ENCODE results near the gene DNAJB8. TPM values are rescaled to one million over a fixed set of nuclear protein-coding genes. Genes with fewer than 3 reads are reported as not detected.

DNAJB8 gene
- total RNA-seq, 2 experiments from 2014 or later = not detected

- Mint-ChIP-seq H3K9me3 (peaks cover 18% of the 10 kb centered on the region), H3K36me3 (ENCODE audit: low read depth) (peaks cover 6% of the 10 kb centered on the region), H3K27ac (no peak overlapping the region), H3K4me3 (no peak overlapping the region), H3K27me3 (no peaks in the 10 kb centered on the region), H3K4me1 (ENCODE audit: low read depth) (peaks cover 44% of the 10 kb centered on the region)
- Histone ChIP-seq H3K9me3 (ENCODE audit: control insufficient read depth in 1 of 2, insufficient read depth in 1 of 2, low read length in 2 of 2) (peaks cover 0 to 30% of the 10 kb centered on the region in 2 experiments), H3K4me1 (ENCODE audit: insufficient read depth, low read length) (peaks cover 21% of the 10 kb centered on the region), H3K4me3 (ENCODE audit: low read length) (no peak overlapping the region), H3K36me3 (ENCODE audit: insufficient read depth, low read length) (no peaks in the 10 kb centered on the region), H3K27ac (ENCODE audit: low read depth in 1 of 2, low read length in 2 of 2) (no peak overlapping the region), H3K27me3 (ENCODE audit: control insufficient read depth in 1 of 2, insufficient read depth in 2 of 2, low read length in 2 of 2) (no peaks in the 10 kb centered on the region)
- TF ChIP-seq, protein P1, sequence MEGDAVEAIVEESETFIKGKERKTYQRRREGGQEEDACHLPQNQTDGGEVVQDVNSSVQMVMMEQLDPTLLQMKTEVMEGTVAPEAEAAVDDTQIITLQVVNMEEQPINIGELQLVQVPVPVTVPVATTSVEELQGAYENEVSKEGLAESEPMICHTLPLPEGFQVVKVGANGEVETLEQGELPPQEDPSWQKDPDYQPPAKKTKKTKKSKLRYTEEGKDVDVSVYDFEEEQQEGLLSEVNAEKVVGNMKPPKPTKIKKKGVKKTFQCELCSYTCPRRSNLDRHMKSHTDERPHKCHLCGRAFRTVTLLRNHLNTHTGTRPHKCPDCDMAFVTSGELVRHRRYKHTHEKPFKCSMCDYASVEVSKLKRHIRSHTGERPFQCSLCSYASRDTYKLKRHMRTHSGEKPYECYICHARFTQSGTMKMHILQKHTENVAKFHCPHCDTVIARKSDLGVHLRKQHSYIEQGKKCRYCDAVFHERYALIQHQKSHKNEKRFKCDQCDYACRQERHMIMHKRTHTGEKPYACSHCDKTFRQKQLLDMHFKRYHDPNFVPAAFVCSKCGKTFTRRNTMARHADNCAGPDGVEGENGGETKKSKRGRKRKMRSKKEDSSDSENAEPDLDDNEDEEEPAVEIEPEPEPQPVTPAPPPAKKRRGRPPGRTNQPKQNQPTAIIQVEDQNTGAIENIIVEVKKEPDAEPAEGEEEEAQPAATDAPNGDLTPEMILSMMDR (IDR thresholded peaks at IDR 0.05) = no peak
- ATAC-seq (ENCODE audit: poor library complexity) (no peak), DNase-seq (no peak)
- intact Hi-C loops (cut with DNase I, micrococcal nuclease) = no loop called here
- ChIA-PET POLR2A (no interaction called here), CTCF (no interaction called here)
These were observed 19.9 kb downstream of the DNAJB8 start for GRCh38 chr3:128446821-128447220.

GRCh38 chr3:128445357-128445756 lies 21.3 kb downstream of the DNAJB8 start:
- CTCF ChIA-PET = no interaction called here
- TF ChIP-seq, protein P1 (IDR thresholded peaks at IDR 0.05) = no peak
- ATAC-seq (ENCODE audit: poor library complexity) = no peak
- Histone ChIP-seq H3K27ac (ENCODE audit: low read depth in 1 of 2, low read length in 2 of 2) (no peak overlapping the region), H3K27me3 (ENCODE audit: control insufficient read depth in 1 of 2, insufficient read depth in 2 of 2, low read length in 2 of 2) (no peaks in the 10 kb centered on the region), H3K4me3 (ENCODE audit: low read length) (no peak overlapping the region), H3K36me3 (ENCODE audit: insufficient read depth, low read length) (no peaks in the 10 kb centered on the region), H3K9me3 (ENCODE audit: control insufficient read depth in 1 of 2, insufficient read depth in 1 of 2, low read length in 2 of 2) (peaks cover 0 to 22% of the 10 kb centered on the region in 2 experiments), H3K4me1 (ENCODE audit: insufficient read depth, low read length) (peaks cover 21% of the 10 kb centered on the region)
- intact Hi-C loops (cut with DNase I, micrococcal nuclease) = no loop called here
- no peak overlapping the region for H3K4me3 Mint-ChIP-seq
- H3K27ac Mint-ChIP-seq = no peak overlapping the region
- peaks cover 10% of the 10 kb centered on the region for H3K27me3 Mint-ChIP-seq
- peaks cover 38% of the 10 kb centered on the region for H3K4me1 Mint-ChIP-seq (ENCODE audit: low read depth)
- H3K9me3 Mint-ChIP-seq = peaks cover 15% of the 10 kb centered on the region
- DNase-seq = no peak
- peaks cover 6% of the 10 kb centered on the region for H3K36me3 Mint-ChIP-seq (ENCODE audit: low read depth)
- POLR2A ChIA-PET = no interaction called here

DNA sequence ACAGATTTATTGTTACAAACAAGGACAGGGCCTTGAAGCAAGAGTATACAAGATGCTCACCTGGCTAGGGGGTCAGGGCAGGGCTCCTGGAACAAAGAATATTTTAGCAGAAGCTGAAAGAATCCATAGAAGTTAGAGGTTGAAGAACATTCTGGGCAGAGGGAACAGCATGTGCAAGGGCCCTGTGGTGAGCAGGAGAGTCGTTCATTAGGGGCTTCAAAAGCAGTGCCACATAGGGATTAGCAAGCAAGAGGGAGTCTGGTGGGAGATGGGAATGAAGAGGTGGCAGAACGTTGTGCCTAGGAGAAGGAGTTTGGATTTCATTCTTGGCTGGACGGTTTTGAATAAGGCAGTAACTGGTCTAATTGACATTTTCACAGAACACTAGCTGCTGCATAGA lies 22.9 kb downstream of the DNAJB8 start:
- intact Hi-C loops (cut with DNase I, micrococcal nuclease) = no loop called here
- no peak for DNase-seq
- peaks cover 6% of the 10 kb centered on the region for H3K36me3 Mint-ChIP-seq (ENCODE audit: low read depth)
- no peak for ATAC-seq (ENCODE audit: poor library complexity)
- no peaks in the 10 kb centered on the region for H3K27me3 ChIP-seq (ENCODE audit: control insufficient read depth in 1 of 2, insufficient read depth in 2 of 2, low read length in 2 of 2)
- H3K36me3 ChIP-seq (ENCODE audit: insufficient read depth, low read length) = no peaks in the 10 kb centered on the region
- no peak overlapping the region for H3K4me3 Mint-ChIP-seq
- peaks cover 18% of the 10 kb centered on the region for H3K4me1 ChIP-seq (ENCODE audit: insufficient read depth, low read length)
- H3K4me3 ChIP-seq (ENCODE audit: low read length) = no peak overlapping the region
- ChIA-PET CTCF (no interaction called here), POLR2A (no interaction called here)
- TF ChIP-seq, protein P1 (IDR thresholded peaks at IDR 0.05) = no peak
- no peak overlapping the region for H3K27ac ChIP-seq (ENCODE audit: low read depth in 1 of 2, low read length in 2 of 2)
- peaks cover 0 to 15% of the 10 kb centered on the region in 2 experiments for H3K9me3 ChIP-seq (ENCODE audit: control insufficient read depth in 1 of 2, insufficient read depth in 1 of 2, low read length in 2 of 2)
- H3K4me1 Mint-ChIP-seq (ENCODE audit: low read depth) = peaks cover 25% of the 10 kb centered on the region
- no peak overlapping the region for H3K27ac Mint-ChIP-seq
- peaks cover 9% of the 10 kb centered on the region for H3K9me3 Mint-ChIP-seq
- peaks cover 15% of the 10 kb centered on the region for H3K27me3 Mint-ChIP-seq
